ENCODE measurements around the gene GLI3.
A peak's percentile ranks its signal among the peaks of the same experiment; 100 is the strongest.

GLI3 gene

DNA sequence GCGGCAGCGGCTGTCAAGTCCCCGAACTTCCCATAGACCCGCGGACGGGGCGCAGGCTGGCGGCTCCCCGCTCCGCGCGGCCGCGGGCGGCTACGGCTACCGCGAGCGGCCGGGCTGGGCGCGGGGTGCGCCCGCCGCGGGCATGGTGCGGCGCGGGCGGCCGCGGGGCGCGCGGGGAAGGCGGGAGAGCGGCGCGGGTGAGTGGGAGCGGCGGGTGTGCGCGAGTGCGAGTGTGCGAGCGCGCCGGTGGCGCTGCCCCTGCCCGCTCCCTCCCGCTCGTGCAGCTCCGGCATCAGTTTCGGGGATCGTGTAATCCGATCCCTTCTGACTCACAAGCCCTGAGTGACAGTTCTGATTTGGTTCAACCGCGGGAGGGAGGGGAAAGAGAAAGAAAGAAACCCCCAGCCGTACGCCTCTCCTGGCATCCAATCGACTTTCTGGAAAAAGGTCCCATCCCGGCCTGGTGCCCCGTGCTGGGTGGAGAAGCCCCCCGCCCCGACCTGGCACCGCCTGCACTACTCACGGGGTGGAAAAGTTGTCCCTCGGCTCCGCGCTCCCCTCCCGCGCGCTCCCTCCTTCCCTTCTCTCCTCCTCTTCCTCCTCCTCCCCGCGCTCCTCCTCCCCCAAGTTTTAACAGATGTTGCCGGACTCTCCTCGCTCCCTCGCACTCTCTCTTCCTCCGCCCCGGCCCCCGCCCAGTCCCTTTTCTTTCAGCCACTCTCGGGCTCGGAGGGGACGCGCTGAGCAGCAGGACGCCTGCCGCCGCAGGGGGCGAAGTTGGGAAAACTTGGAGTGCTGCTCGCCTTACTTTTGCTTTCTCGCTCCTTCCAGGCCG lies at the start of gene GLI3:
Gene GLI3, minus strand, starts transcription at position 234 of the 835 bp plus-strand sequence. CDS start 13,956 bp downstream, outside the sequence.
- DNase-seq (ENCODE audit: low read depth, low spot score), result peak; percentile 92

DNA sequence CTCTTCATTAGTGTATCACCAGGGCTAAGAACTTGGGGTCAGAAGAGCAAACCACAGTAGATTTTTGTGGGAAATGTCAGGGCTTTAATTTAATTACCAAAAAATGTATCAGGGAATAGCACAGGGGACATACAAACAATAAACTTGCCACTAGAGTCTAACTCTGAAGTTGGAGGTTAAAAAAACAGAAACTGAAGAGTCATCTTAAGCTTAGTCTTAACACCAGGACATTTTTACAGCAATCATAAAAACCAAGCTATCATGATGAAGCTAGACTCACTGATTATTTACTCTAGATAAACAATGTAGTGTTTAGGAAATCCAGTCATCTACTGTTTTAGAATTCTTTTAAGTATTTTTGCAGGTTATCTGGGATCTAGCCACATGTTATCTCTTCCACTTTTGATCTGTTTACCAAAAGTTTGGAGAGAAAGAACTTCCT lies 48.4 kb upstream of the GLI3 start:
- DNase-seq (ENCODE audit: low read depth, low spot score), result no peak

DNA sequence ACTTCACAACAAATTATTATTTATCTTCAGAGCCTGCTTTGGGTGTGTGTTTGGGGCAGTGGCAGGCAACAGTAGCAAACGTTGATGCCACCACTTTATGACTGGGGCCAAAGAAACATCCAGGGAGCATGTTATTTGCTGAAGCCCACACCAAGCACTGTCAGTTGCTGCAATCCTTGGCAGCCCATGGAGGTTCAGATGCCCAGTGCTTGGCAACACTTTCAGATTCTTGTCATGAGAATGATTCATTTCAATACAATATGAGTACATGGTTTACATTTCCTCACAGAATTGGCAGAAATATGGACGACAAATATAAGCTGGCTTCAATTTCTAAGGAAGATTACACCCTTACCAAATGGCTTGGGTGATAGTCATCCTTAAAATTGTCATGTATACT lies 46.5 kb upstream of the GLI3 start:
- DNase-seq (ENCODE audit: low read depth, low spot score), result no peak

DNA sequence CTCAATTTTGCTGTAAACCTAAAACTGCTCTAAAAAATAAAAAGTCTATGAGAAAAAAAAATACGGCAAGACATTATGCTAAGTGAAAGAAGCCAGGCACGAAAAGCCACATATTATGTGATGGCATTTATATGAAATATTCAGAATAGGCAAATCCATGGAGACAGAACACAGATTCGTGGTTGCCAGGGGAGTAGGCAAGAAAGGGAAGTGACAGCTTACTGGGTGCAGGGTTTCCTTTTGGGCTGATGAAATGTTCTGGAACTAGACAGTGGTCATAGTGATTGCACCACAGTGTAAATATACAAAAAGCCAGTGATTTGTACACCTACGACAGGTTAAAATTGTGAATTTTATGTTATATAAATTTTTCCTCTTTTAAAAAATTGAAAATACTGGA lies 41.3 kb upstream of the GLI3 start:
- no peak for DNase-seq (ENCODE audit: low read depth, low spot score)

DNA sequence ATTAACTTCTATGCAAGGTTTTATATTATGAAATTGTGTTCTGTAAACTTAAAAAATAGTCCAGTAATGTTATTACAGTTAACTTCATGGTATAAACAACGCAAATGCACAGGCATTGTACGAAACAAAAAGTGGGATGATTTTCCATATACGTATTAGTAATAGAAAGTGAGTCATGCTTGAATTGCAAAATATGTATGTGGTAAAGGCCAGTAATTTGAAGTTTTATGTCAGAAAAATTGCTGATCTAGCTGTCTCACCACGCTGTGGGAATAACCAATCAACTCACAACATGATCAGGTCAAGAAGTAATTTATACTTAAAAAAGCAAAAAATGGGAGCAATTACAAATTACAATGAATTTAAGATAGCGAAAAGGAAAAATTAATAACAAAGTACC lies 37.0 kb upstream of the GLI3 start:
- no peak for DNase-seq (ENCODE audit: low read depth, low spot score)

DNA sequence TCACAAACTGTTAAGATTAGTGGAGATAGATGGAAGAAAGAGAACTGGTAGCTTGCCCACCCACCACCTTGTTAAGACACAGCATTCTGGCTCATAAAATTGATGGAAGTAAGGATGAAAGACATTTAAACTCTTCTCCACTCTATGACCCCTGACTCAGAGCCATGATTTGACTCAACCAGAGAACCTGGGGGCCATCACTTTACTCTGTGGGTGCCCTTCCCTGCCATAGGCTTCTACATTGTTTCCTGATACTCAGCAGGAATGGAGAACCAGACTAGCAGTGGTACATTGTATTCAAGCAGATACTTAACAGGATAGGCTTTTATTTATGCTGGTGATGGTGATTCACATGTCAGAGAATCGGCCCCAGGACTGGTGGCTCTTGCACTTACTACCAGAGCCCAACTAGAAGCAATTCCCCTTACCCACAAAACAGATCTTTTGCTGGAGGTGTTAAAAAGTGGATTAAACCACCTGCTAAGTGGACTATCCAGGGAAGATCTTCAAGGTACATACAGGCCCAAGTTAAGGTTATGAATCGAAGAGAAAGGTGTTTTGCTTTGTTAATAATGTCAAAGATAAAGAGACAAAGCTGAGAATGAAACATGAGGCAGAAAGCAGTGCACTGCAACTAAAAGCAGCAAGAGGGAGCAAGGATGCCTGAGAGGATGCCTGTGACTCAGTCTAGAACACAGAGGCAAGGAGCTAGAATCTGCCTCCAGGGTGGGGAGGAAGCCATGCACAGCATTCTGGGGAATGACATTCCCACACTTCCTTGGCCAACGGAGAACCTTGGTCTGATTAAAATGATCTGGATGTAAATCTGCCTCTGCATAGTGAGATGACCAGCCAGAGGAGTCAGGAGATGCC lies 36.0 kb upstream of the GLI3 start:
- no peak for DNase-seq (ENCODE audit: low read depth, low spot score)

DNA sequence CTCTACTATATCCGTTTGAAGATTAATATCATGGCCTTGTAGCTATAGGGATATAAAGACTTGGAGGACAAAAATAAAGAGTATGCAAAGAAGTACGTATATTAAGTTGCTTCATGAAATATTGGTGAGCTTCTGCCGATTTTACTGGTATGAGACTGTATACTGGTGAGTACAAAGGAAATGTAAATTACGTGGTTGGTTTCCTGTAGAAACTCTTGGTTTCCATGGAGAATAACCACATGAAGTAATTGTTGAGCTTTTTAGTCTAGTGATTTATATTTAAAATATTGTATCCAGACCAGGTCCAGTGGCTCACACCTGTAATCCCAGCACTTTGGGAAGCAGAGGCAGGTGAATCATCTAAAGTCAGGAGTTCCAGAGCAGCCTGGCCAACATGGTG lies 32.2 kb upstream of the GLI3 start:
- no peak for DNase-seq (ENCODE audit: low read depth, low spot score)

DNA sequence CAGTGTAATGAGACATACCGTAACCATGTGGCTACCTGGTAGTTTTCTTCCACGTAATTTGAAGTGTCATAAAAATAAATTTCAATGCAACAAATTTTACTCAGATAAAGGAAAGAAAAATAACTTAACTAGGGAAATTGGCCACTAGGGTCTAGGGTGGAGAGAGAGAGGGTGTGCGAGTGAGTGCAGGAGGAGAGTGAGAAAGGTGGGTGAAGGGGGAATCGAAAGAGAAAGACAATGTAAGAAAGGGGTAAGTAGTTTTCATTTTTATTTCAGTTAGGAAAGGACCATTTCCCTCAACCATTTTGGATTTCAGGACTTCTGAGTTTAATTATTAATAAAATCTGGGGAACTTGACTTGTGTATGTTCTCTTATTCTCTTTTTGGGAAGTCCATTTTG lies 27.7 kb upstream of the GLI3 start:
- no peak for DNase-seq (ENCODE audit: low read depth, low spot score)

DNA sequence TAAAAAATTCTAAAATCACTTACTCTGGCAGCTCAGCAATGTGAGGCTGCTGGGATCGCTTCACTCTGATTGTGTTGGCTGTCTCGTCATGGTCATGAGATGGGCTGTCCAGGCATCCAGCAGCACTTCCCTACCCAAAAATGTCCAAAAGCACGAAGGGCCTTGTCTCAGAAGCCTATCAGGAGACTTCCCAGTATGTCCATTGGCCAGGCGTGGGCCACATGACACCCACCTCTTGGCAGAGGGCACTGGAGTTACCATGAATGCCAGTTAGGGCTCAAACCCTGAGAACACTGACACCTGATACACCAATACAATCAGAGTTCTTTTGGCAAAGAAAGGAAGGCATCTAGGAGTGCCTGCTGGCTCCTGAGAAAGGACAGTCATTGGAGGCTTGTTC lies 27.0 kb upstream of the GLI3 start:
- no peak for DNase-seq (ENCODE audit: low read depth, low spot score)

DNA sequence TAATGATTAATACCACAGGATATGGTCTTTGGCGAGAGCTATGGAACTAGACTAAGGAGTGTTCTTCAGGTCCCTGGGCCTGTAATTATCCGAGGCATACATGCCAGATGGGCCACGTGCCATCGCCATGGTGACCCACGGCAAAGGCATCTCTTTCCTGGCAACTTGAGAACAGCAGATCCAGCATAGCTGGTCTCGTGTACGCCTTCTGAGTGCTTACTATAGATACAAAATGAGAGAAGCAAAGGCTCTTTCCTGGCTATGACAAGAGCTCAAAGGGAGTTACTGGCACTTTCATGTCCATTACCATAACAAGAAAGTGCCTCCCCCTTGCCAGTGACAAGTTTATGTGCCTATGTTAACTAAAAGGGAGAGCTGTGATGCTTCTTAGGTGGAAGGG lies 26.0 kb upstream of the GLI3 start:
- DNase-seq (ENCODE audit: low read depth, low spot score), result no peak

DNA sequence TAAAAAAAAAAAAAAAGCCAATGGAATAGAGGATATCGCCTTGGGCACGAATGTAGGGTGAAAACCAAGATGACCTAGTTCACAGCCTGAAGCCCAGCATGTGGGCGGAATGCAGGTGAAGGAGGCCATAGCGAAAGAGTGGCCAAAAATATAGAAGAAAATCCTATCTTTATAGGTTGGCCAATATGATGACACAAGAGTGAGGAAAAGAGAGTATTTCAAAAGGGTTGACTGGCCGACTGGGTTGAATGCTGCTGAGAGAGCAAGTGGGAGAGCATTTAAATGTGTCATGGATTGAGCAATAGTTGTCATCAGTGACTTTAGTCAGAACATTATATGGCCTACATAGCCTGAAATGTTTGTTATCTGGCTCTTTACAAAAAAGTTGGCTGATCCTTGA lies 17.2 kb upstream of the GLI3 start:
- no peak for DNase-seq (ENCODE audit: low read depth, low spot score)

DNA sequence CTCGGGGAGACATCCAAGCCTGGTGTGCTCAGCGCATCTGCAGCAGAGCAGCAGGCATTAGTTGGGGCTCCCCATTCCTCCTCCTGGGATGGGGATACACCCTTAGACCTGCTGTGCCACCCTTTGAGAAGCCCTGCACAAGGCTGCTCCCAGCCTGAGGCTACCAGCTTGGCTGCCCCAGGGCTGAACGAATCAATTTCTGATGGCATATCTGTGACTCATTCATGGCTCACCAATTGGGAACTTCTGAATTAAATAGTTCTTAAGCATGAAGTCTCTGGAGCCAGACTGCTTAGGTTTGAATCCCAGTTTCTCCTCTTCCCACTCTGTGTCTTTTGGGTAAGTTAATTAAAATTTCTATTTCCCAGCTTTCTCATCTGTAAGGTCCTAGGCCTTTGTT lies 16.3 kb upstream of the GLI3 start:
- DNase-seq (ENCODE audit: low read depth, low spot score), result no peak

DNA sequence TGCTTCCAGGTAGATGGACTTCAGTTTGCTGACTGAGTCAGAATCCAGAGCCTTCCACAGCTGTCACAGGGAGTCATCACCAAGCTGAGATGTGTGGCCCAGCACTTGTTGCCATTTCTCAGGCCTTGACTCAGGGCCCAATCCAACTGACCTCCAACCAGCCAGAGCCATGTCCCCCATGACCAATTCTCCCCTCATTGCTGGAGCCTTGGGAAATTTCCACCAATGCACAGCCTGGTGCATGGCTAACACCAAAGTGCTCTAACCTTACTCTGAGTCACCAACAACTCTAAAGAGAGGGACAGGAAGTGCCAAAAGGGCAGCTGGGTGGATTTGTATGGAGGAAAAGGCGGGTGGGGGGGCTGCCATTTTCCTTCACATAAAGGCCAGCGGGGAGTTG lies 13.4 kb upstream of the GLI3 start:
- no peak for DNase-seq (ENCODE audit: low read depth, low spot score)

DNA sequence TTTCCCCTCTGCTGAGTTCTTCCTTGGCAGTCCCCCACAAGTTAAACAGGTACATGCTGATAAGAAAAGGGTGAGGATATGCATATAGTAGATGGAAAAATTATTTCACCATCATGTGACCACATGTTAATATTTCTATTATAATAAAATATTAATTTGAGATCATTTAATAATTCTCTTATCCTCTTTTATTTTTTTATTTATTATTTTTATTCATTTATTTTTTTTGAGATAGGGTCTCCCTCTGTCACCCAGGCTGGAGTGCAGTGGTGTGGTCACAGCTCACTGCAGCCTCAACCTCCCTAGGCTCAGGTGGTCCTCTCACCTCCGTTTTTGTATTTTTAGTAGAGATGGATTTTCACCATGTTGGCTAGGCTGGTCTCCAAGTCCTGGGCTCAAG lies 11.6 kb upstream of the GLI3 start:
- DNase-seq (ENCODE audit: low read depth, low spot score), result no peak

DNA sequence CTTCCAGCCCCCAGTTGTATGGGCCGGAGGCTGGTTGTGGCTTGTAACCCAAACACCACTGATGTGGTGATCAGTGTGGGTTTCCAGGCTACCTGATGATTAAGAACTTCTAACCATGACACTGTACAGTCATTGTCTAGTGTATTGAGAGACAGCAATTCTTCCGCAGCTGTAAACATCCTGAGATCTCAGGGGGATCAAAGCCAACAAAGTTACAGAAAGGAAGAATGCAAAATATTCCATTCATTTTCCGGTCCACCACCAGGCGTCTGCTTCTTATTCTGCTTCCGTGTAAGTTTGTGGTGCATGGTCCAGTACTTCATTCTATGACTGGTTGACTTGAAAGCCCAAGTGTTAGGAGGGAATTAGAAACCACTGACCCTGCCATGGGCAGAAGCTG lies 10.3 kb upstream of the GLI3 start:
- DNase-seq (ENCODE audit: low read depth, low spot score), result no peak

DNA sequence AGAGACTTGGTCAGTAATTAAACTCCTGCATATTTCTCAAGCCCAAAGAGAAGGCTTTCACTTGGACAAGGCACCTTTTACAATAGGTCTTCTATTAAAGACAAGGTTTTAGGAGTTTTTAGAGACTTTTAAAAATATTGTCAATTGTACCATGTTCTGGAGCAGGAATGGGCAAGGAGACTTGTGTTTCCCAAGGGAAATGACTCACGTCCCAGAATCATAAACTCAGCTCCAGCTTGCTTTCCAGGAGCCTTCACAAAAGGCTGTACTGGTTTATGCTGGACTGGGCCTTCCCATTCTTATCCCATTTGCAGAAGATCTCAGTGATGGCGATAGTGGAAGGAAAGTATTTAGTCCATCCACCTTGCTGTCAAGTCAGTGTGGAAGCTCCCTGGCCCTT lies 7.8 kb upstream of the GLI3 start:
- peak; percentile 22 for DNase-seq (ENCODE audit: low read depth, low spot score)

DNA sequence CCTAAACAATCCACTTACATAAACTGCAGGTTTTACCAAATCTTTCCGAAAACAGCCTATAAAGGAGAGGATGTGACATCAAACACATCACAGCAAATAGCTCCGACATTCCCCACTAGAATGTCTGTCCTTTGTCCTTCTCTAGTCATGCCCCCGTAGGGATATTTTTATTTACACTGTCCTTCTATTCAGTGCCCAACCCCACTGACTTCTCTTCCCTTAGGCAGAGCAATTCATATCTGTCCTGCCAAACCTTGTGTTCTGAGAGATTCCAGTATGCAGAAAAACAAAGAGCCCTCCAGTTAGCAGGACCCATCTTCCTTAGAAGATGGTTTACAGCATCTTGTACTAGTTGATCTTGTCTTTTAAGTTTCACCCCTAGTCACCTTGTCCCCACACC lies 5.4 kb upstream of the GLI3 start:
- no peak for DNase-seq (ENCODE audit: low read depth, low spot score)

DNA sequence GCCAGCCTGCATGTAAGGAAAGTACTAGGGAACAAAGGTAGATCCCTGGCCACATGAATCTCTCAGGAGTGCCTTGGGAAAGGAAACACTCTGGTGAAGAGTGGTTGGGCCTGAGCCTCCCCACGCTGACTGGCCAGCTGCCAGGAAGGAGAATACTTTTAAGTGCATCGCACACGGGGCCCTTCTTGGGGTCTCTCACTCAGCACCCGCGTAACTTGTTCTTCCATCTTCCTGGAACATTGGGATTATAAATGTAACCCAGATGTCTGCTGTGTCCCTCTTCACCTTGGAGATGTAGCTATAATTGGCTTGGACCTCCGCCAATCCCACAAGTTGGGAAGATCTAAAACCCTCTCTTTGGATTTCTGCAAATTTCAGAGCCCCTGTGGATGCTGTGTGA lies 4.4 kb upstream of the GLI3 start:
- DNase-seq (ENCODE audit: low read depth, low spot score), result no peak

DNA sequence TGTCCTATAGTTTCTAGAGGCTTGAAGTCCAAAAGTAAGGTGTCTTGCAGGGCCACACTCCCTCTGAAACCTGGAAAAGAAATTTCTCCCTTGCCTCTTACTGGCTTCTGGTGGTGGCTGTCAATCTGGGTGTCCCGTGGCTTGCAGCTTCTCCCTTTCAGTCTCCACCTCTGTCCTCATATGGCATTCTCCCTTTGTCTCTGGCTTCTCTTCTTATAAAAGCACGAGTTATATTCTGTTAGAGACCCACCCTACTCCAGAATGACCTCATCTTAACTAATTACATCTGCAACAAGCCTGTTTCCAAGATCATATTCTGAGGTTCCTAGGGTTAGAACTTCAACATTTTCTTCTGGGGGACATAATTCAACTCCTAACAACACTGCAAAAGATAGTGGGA lies 3.4 kb upstream of the GLI3 start:
- no peak for DNase-seq (ENCODE audit: low read depth, low spot score)

DNA sequence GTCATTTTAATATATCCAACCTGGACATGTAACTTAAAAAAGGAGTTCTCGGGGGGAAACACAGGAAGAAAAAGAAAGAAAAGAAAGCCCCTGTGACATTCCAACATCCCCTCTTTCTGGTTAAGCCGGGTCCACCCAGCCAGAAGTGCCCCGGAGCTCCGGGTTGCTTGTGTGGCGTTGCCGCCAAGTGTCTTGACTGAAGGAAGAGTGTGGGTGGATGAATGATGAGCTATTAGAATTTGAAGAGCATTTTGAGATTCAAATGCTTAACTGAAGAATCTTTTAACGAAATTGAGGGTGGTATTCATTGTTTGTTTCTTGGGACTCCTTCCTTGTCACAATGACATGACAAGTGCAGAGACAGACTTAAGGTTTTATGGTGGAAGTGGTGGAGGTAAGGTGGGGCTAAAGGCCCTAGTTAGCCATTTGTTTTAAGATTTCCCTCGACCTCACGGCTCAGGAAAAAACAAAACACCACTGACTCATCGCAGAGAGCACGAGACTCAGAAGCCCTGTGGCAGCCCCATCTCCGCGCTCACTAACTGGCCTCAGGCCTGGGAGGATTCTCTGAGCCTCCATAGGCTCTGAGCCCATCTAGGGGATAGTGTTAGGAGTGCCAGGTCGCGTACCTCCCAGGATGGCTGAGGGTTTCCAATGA lies 1.8 kb upstream of the GLI3 start:
- peak; percentile 45 for DNase-seq (ENCODE audit: low read depth, low spot score)

DNA sequence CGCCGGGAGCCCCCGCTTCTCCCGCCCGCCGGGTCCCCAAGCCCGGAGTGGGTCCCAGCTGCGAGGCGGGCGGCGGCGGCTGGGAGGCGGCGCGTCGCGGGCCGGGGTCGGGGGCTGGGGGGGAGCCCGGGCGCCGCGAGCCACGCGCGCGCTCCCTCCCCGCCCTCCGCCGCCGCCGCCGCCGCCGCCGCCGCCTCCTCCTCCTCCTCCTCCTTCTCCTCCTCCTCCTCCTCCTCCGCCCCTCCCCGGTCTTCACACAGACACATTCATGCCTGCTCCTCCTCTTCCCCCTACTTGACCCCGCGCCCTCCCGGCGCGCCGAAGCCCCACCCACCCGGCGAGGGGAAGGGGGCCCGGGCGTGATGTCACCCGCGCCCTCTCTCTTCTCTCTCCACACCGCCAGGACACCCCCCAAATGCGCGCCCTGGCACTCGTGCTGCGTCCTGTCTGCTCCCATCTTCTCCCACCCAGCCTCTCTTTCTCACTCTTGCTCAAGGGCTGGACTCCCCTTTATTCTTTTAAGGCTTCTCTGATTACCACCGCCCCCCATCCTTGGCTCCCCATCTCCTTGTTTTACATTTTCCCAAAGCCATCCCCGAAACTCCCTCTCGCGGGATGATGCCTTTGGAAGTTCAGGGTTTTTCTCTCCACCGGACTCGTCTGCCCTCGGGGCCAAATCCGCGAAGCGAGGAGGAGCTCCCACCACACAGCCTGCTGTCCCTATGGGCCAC lies 967 bp upstream of the GLI3 start:
- peak; percentile 36 for DNase-seq (ENCODE audit: low read depth, low spot score)
